Gastroesophageal sphincter (tissue), 3 donors: ENCODE results near the gene SPOCK2.

Source experiments
- CTCF ChIP-seq, 4 experiments: fragments of 200-600 bp in 2 of 4; fragments of 450-650 bp in 2 of 4; sonication (generic) in 1 of 4; IDR thresholded peaks; one replicate each; pipeline ENCODE4 v1.5.1; 2017 to 2019; ENCODE audit warnings: antibody characterized with exemption in 4 of 4, mild to moderate bottlenecking in 2 of 4, moderate library complexity in 2 of 4
- EP300 ChIP-seq: sonication (generic); formaldehyde crosslinking; IDR thresholded peaks from one replicate; pipeline ENCODE4 v1.6.1; 2017; ENCODE audit warnings: antibody characterized with exemption, mild to moderate bottlenecking
- POLR2A ChIP-seq, 2 donors: fragments of 450-650 bp; IDR thresholded peaks; one replicate each; pipeline ENCODE4 v1.6.1; 2017; ENCODE audit warnings: antibody characterized with exemption in 2 of 2, mild to moderate bottlenecking in 2 of 2, moderate library complexity in 1 of 2
- POLR2AphosphoS5 ChIP-seq: sonication (generic); formaldehyde crosslinking; IDR thresholded peaks from one replicate; pipeline ENCODE4 v1.6.1; 2017; ENCODE audit warnings: antibody characterized with exemption

DNA sequence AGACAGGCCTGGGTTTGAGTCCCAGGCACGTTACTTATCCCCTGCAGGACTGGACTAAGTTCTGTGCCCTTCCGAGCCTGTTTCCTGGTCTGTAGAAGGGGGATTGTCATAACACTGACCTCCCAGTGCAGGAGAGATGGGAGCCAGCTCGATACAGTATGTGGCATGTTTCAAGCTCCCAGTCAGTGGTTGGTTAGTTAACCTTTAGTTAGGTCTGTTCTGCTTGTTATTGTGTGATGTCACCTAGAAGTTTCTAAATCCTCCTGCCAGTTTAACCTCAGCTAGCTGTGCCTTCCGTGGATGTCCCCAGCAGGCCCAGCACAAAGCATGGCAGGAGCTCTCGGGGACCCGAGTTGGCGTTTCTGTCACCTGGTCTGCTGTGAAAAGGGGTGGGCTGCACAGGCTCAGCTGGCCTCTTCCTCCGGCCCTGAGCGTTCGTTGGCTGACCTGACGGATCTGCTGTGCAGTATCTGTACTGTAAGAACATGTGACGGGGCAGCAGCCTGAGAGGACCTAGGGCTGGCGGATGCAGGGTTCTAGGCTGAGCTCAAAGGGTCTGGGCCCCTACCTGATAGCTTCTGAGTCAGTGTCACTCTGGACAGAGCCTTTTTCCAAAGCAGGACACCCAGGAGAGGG is 53.0 kb downstream of the SPOCK2 start:
- TF ChIP-seq POLR2A (IDR thresholded peaks at IDR 0.05) (no peak), CTCF (IDR thresholded peaks at IDR 0.05) (no peak), EP300 (no peak), POLR2AphosphoS5 (no peak)
